ENCODE results near the gene ZNF383.
"Not testable (repeated sequence)": the region's sequence is repeated elsewhere in the genome, so short reads cannot be mapped to it uniquely, and the experiment has no call there.

The ZNF383 gene

GRCh38 chr19:37217775-37218591, at the start of gene ZNF383:
Gene ZNF383, plus strand, starts transcription at chr19:37218214. Its CDS starts 12,240 bp downstream, at chr19:37230454.
- DNase-seq, result peak; percentile 88 to 89

GRCh38 chr19:37172368-37173366, 45.3 kb upstream of the ZNF383 start, which contains the start of gene ZNF585A:
Gene ZNF585A, minus strand, starts transcription at chr19:37172695. Its CDS starts 2,785 bp downstream, at chr19:37169910.
- DNase-seq, result peak; percentile 96 to 97

- DNase-seq, result not testable (repeated sequence)
These were observed 31.9 kb upstream of the ZNF383 start for GRCh38 chr19:37186071-37186470.

GRCh38 chr19:37195248-37195647, 22.8 kb upstream of the ZNF383 start:
- not testable (repeated sequence) for DNase-seq

GRCh38 chr19:37197115-37197514, 20.9 kb upstream of the ZNF383 start:
- DNase-seq, result not testable (repeated sequence)

GRCh38 chr19:37197768-37198167, 20.2 kb upstream of the ZNF383 start:
- DNase-seq, result no peak

GRCh38 chr19:37217480-37217774, 587 bp upstream of the ZNF383 start:
- no peak for DNase-seq

GRCh38 chr19:37218592-37218935, 550 bp downstream of the ZNF383 start:
- no peak for DNase-seq

- no peak for DNase-seq
These were observed 2.4 kb downstream of the ZNF383 start for GRCh38 chr19:37220383-37220782.

- DNase-seq, result no peak
These were observed 3.1 kb downstream of the ZNF383 start for GRCh38 chr19:37221136-37221535.

GRCh38 chr19:37226248-37226647, 8.2 kb downstream of the ZNF383 start:
- no peak for DNase-seq

- DNase-seq, result peak in 1 of 2 experiments; percentile 6
These were observed 10.0 kb downstream of the ZNF383 start for GRCh38 chr19:37227996-37228395.

GRCh38 chr19:37243206-37243632, 25.2 kb downstream of the ZNF383 start:
- no peak for DNase-seq

- DNase-seq, result peak; percentile 79 to 87
These were observed 33.6 kb downstream of the ZNF383 start for GRCh38 chr19:37251308-37252229.

- not testable (repeated sequence) for DNase-seq
These were observed 45.0 kb downstream of the ZNF383 start for GRCh38 chr19:37263028-37263427.

GRCh38 chr19:37267005-37267404, 49.0 kb downstream of the ZNF383 start:
- not testable (repeated sequence) for DNase-seq

- not testable (repeated sequence) for DNase-seq
These were observed 49.7 kb downstream of the ZNF383 start for GRCh38 chr19:37267755-37268154.

GRCh38 chr19:37280656-37281055, 62.6 kb downstream of the ZNF383 start:
- DNase-seq, result not testable (repeated sequence)

- not testable (repeated sequence) for DNase-seq
These were observed 66.0 kb downstream of the ZNF383 start for GRCh38 chr19:37284020-37284419.

- DNase-seq, result not testable (repeated sequence)
These were observed 71.2 kb downstream of the ZNF383 start for GRCh38 chr19:37289229-37289628.

- not testable (repeated sequence) for DNase-seq
These were observed 75.3 kb downstream of the ZNF383 start for GRCh38 chr19:37292998-37293939.
